ENCODE data around the gene TXNRD2.

- TF ChIP-seq POLR2A (IDR thresholded peaks at IDR 0.05; ENCODE audit: low read depth, low read length) (no peak), TAF1 (IDR thresholded peaks at IDR 0.05; ENCODE audit: borderline replicate concordance, low read depth, low read length) (no peak)
Observed at GRCh38 chr22:19868773-19869471, 72.7 kb downstream of the TXNRD2 start.
